Gastrocnemius medialis (tissue), 4 donors: ENCODE data around the gene COL4A6.

ENCODE experiments used
- POLR2A ChIP-seq, 2 donors: fragments of 450-650 bp; IDR thresholded peaks; one replicate each; pipeline ENCODE4 v1.6.1; 2017; ENCODE audit warnings: antibody characterized with exemption in 2 of 2, mild to moderate bottlenecking in 2 of 2, moderate library complexity in 2 of 2
- TF ChIP-seq, protein P1 (sequence below), 5 experiments: fragments of 450-650 bp in 3 of 5; fragments of 200-600 bp in 2 of 5; sonication (generic) in 2 of 5; IDR thresholded peaks in 4 of 5; conservative IDR thresholded peaks in 1 of 5; 1 replicate in 4 of 5; 2 replicates in 1 of 5; pipeline ENCODE4 v1.5.1; 2016 to 2019; ENCODE audit warnings: antibody characterized with exemption in 5 of 5, mild to moderate bottlenecking in 3 of 5, moderate library complexity in 3 of 5

DNA sequence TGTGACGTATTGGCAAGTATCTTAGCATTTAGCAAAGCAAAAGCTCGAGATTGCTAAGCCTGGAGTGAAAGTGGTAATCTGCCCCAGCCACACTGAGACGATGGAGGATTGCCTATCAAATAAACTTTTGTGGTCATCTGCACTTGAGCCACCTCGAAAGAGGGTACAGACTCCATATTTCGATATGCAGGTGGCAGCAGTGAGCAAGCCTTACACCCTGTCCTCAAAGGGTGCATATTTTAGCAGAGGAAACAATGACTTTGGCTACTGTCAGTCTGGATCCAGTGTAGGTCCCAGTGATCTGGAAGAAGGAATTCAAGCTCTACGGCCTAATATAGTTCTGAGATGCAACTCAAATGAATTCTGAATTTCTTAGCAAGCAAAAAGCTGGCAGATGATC lies 192.8 kb downstream of the COL4A6 start:
- TF ChIP-seq, protein P1, sequence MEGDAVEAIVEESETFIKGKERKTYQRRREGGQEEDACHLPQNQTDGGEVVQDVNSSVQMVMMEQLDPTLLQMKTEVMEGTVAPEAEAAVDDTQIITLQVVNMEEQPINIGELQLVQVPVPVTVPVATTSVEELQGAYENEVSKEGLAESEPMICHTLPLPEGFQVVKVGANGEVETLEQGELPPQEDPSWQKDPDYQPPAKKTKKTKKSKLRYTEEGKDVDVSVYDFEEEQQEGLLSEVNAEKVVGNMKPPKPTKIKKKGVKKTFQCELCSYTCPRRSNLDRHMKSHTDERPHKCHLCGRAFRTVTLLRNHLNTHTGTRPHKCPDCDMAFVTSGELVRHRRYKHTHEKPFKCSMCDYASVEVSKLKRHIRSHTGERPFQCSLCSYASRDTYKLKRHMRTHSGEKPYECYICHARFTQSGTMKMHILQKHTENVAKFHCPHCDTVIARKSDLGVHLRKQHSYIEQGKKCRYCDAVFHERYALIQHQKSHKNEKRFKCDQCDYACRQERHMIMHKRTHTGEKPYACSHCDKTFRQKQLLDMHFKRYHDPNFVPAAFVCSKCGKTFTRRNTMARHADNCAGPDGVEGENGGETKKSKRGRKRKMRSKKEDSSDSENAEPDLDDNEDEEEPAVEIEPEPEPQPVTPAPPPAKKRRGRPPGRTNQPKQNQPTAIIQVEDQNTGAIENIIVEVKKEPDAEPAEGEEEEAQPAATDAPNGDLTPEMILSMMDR (IDR thresholded peaks at IDR 0.05 in 4 of 5, conservative IDR thresholded peaks at IDR 0.05 in 1 of 5), result no peak
- TF ChIP-seq POLR2A (IDR thresholded peaks at IDR 0.05), result no peak
